H1 (cell line): ENCODE measurements around the gene PRCD. TPM values are rescaled to one million over a fixed set of nuclear protein-coding genes. Genes with fewer than 3 reads are reported as not detected.

Experiments used
- CTCF ChIA-PET: fragments of 300-600 bp; sonication (Branson Sonifier 250); formaldehyde crosslinking; loops from one replicate; lab custom pipeline; 2021; ENCODE audit not compliant: partially characterized antibody; lab: Charles Lee
- POLR2A ChIA-PET: fragments of 300-600 bp; sonication (Branson Sonifier 250); formaldehyde crosslinking; loops from one replicate; lab custom pipeline; 2021; ENCODE audit warnings: inconsistent platforms; ENCODE audit not compliant: partially characterized antibody; lab: Charles Lee
- DNase-seq, 2 experiments: peaks; one replicate each; pipeline versions ENCODE4 v3.0.0 to v3.0.0-alpha.2; 2010 to 2022; ENCODE audit warnings: low spot score in 2 of 2, low read depth in 1 of 2, mixed read lengths in 1 of 2
- FAIRE-seq: peaks from 2 replicates; lab custom pipeline; 2011; peaks lifted over from hg19 to GRCh38; lab: Jason Lieb, UNC
- H2AFZ ChIP-seq: 2 replicates; pipeline ENCODE4 v1.8.1; 2012; ENCODE audit warnings: low read length, inconsistent platforms
- H2AK5ac ChIP-seq: 2 replicates; pipeline ENCODE4 v1.6.1; 2013; ENCODE audit warnings: low read depth, low read length
- H2BK120ac ChIP-seq: replicated peaks from 2 replicates; pipeline ENCODE3; 2013; ENCODE audit warnings: low read depth, low read length, inconsistent platforms
- H2BK12ac ChIP-seq: 2 replicates; pipeline ENCODE4 v1.6.1; 2013; ENCODE audit warnings: low read depth, low read length
- H2BK15ac ChIP-seq: 2 replicates; pipeline ENCODE4 v1.6.1; 2013; ENCODE audit warnings: low read length
- H2BK20ac ChIP-seq: 2 replicates; pipeline ENCODE4 v1.6.1; 2013; ENCODE audit warnings: low read length
- H2BK5ac ChIP-seq: 2 replicates; pipeline ENCODE4 v1.6.1; 2013; ENCODE audit warnings: low read depth, low read length
- H3K14ac ChIP-seq: 2 replicates; pipeline ENCODE4 v1.6.1; 2013; ENCODE audit warnings: inconsistent platforms; ENCODE audit not compliant: insufficient read length
- H3K18ac ChIP-seq: 2 replicates; pipeline ENCODE4 v1.6.1; 2013; ENCODE audit warnings: low read length; ENCODE audit errors: extremely low read depth
- H3K23ac ChIP-seq: 2 replicates; pipeline ENCODE4 v1.6.1; 2013; ENCODE audit warnings: inconsistent platforms; ENCODE audit not compliant: insufficient read length
- H3K23me2 ChIP-seq: 2 replicates; pipeline ENCODE4 v1.6.1; 2013; ENCODE audit warnings: low read depth, low read length
- H3K27ac ChIP-seq: 2 replicates; pipeline ENCODE4 v1.6.1; 2011; ENCODE audit warnings: low read depth, low read length, inconsistent platforms
- H3K27me3 ChIP-seq, 4 experiments: replicated peaks in 1 of 4; 1 replicate in 1 of 4; 2 replicates in 3 of 4; pipeline versions ENCODE4 v1.6.1 to v1.8.1; 2011 to 2013; ENCODE audit warnings: low read length in 3 of 4, mild to moderate bottlenecking in 3 of 4, inconsistent platforms in 2 of 4, mixed read lengths in 2 of 4, moderate library complexity in 1 of 4; ENCODE audit not compliant: control insufficient read depth in 3 of 4, insufficient read depth in 3 of 4; ENCODE audit errors: extremely low read depth in 1 of 4
- H3K36me3 ChIP-seq, 4 experiments: 2 replicates each; pipeline versions ENCODE4 v1.6.1 to v1.8.1; 2011 to 2013; ENCODE audit warnings: mild to moderate bottlenecking in 4 of 4, low read length in 3 of 4, moderate library complexity in 2 of 4, control low read depth in 1 of 4, inconsistent platforms in 1 of 4; ENCODE audit not compliant: insufficient read depth in 4 of 4, control insufficient read depth in 2 of 4
- H3K4ac ChIP-seq: replicated peaks from 2 replicates; pipeline ENCODE3; 2013; ENCODE audit warnings: low read length, low read depth, mixed read lengths, inconsistent platforms; ENCODE audit not compliant: insufficient read length
- H3K4me1 ChIP-seq, 4 experiments: replicated peaks in 1 of 4; 1 replicate in 1 of 4; 2 replicates in 3 of 4; pipeline versions ENCODE4 v1.6.1 to v1.8.1; 2011 to 2013; ENCODE audit warnings: low read length in 3 of 4, inconsistent platforms in 2 of 4, mixed read lengths in 1 of 4; ENCODE audit not compliant: insufficient read depth in 4 of 4, control insufficient read depth in 3 of 4
- H3K4me2 ChIP-seq, 2 experiments: 2 replicates each; pipeline versions ENCODE4 v1.6.1 to v1.8.1; 2011 to 2013; ENCODE audit warnings: low read depth in 2 of 2, low read length in 2 of 2, control low read depth in 1 of 2, inconsistent platforms in 1 of 2, mild to moderate bottlenecking in 1 of 2; ENCODE audit not compliant: insufficient read depth in 1 of 2
- H3K4me3 ChIP-seq, 4 experiments: fragments of 200-600, 300-600 bp in 1 of 4; sonication (generic), shearing (Covaris generic), sonication (Bioruptor Twin) in 1 of 4; 2 replicates each; pipeline versions ENCODE4 v1.5.1 to v1.8.1; 2011 to 2016; ENCODE audit warnings: low read length in 4 of 4, low read depth in 3 of 4, control low read depth in 2 of 4, inconsistent platforms in 2 of 4, mild to moderate bottlenecking in 2 of 4, mixed read lengths in 1 of 4, moderate library complexity in 1 of 4; ENCODE audit not compliant: insufficient read depth in 2 of 4; ENCODE audit errors: extremely low read depth in 1 of 4
- H3K56ac ChIP-seq: replicated peaks from 2 replicates; pipeline ENCODE3; 2013; ENCODE audit warnings: low read depth, mild to moderate bottlenecking, mixed read lengths, low read length, inconsistent platforms; ENCODE audit not compliant: insufficient read length
- H3K79me1 ChIP-seq: 2 replicates; pipeline ENCODE4 v1.6.1; 2013; ENCODE audit warnings: low read depth, low read length, control low read depth
- H3K79me2 ChIP-seq, 2 experiments: 2 replicates each; pipeline versions ENCODE4 v1.6.1 to v1.8.1; 2012 to 2013; ENCODE audit warnings: low read length in 2 of 2, mild to moderate bottlenecking in 2 of 2, inconsistent platforms in 1 of 2; ENCODE audit not compliant: insufficient read depth in 2 of 2, control insufficient read depth in 1 of 2
- H3K9ac ChIP-seq, 4 experiments: replicated peaks in 1 of 4; 1 replicate in 1 of 4; 2 replicates in 3 of 4; pipeline versions ENCODE4 v1.6.1 to v1.8.1; 2011 to 2013; ENCODE audit warnings: low read depth in 3 of 4, low read length in 3 of 4, control low read depth in 2 of 4, mild to moderate bottlenecking in 2 of 4, moderate library complexity in 2 of 4, inconsistent platforms in 1 of 4; ENCODE audit errors: extremely low read depth in 1 of 4
- H3K9me3 ChIP-seq, 2 experiments: 2 replicates each; pipeline versions ENCODE4 v1.6.1 to v1.8.1; 2012 to 2013; ENCODE audit warnings: mild to moderate bottlenecking in 2 of 2, moderate library complexity in 2 of 2, control low read depth in 1 of 2, inconsistent platforms in 1 of 2, low read depth in 1 of 2, low read length in 1 of 2, mixed read lengths in 1 of 2; ENCODE audit not compliant: insufficient read depth in 2 of 2
- H4K20me1 ChIP-seq, 2 experiments: replicated peaks in 1 of 2; 2 replicates each; pipeline versions ENCODE3 to v1.8.1; 2011 to 2013; ENCODE audit warnings: inconsistent platforms in 2 of 2, low read length in 2 of 2, mild to moderate bottlenecking in 1 of 2; ENCODE audit not compliant: insufficient read depth in 2 of 2, control insufficient read depth in 1 of 2
- H4K5ac ChIP-seq: 2 replicates; pipeline ENCODE4 v1.6.1; 2013; ENCODE audit warnings: low read length, low read depth, mixed read lengths, inconsistent platforms; ENCODE audit not compliant: insufficient read length
- H4K8ac ChIP-seq: 2 replicates; pipeline ENCODE4 v1.8.0; 2013; ENCODE audit warnings: mild to moderate bottlenecking, moderate library complexity, low read length, inconsistent platforms; ENCODE audit not compliant: insufficient read depth; ENCODE audit errors: extremely low read depth
- H4K91ac ChIP-seq: replicated peaks from 2 replicates; pipeline ENCODE3; 2013; ENCODE audit warnings: low read length, mixed read lengths, inconsistent platforms; ENCODE audit not compliant: insufficient read length
- CEBPB ChIP-seq: IDR thresholded peaks from 2 replicates; pipeline ENCODE4 v1.6.1; 2012; ENCODE audit warnings: low read depth, low read length
- CTBP2 ChIP-seq: IDR thresholded peaks from 2 replicates; pipeline ENCODE4 v1.7.0; 2011; ENCODE audit warnings: borderline replicate concordance, mild to moderate bottlenecking, moderate library complexity, mixed read lengths, low read length; ENCODE audit not compliant: insufficient read depth, insufficient read length
- CTCF ChIP-seq, 3 experiments: IDR thresholded peaks; 1 replicate in 2 of 3; 2 replicates in 1 of 3; pipeline versions ENCODE4 v1.5.1 to v1.6.1; 2011; ENCODE audit warnings: low read length in 3 of 3, mild to moderate bottlenecking in 3 of 3, inconsistent platforms in 2 of 3, low read depth in 1 of 3, moderate library complexity in 1 of 3; ENCODE audit not compliant: insufficient read depth in 1 of 3; ENCODE audit errors: control extremely low read depth in 1 of 3
- GABPA ChIP-seq: IDR thresholded peaks from 2 replicates; pipeline ENCODE4 v1.6.1; 2011; ENCODE audit warnings: mild to moderate bottlenecking, low read length, moderate library complexity, borderline replicate concordance; ENCODE audit not compliant: insufficient read depth
- MAFK ChIP-seq: IDR thresholded peaks from 2 replicates; pipeline ENCODE4 v1.6.1; 2012; ENCODE audit warnings: low read depth, mild to moderate bottlenecking, improper control_type of control experiment, low read length
- RBBP5 ChIP-seq: IDR thresholded peaks from 2 replicates; pipeline ENCODE4 v1.7.1; 2012; ENCODE audit warnings: low read depth, mild to moderate bottlenecking, inconsistent platforms, low read length, moderate library complexity, borderline replicate concordance
- RFX5 ChIP-seq: IDR thresholded peaks from 2 replicates; pipeline ENCODE4 v1.6.1; 2011; ENCODE audit warnings: low read depth, low read length, improper control_type of control experiment, borderline replicate concordance
- RXRA ChIP-seq: IDR thresholded peaks from 2 replicates; pipeline ENCODE4 v1.6.1; 2011; ENCODE audit warnings: low read depth, mild to moderate bottlenecking, low read length, moderate library complexity; ENCODE audit not compliant: insufficient read depth
- TEAD4 ChIP-seq: IDR thresholded peaks from 2 replicates; pipeline ENCODE4 v1.6.1; 2012; ENCODE audit warnings: low read depth, low read length, inconsistent platforms, mixed read lengths
- WGBS, 2 experiments: shearing (Covaris generic) in 1 of 2; methylation state at CpG; one replicate each; pipeline versions ENCODE4 v1.1.6 to v1.1.7; 2013 to 2015; ENCODE audit warnings: low lambda C conversion rate in 2 of 2, mixed read lengths in 2 of 2, inconsistent platforms in 1 of 2, low coverage in 1 of 2, missing lambda C conversion rate in 1 of 2; ENCODE audit not compliant: insufficient replicate concordance in 2 of 2, insufficient coverage in 1 of 2, insufficient read length in 1 of 2; ENCODE audit errors: extremely low coverage in 1 of 2, missing lambda C conversion rate in 1 of 2; 5-methylcytosine and 5-hydroxymethylcytosine counted together
- polyA plus RNA-seq, 7 experiments: library from polyadenylated mRNA; depleted of rRNA in 3 of 7; stranded (reverse) in 5 of 7; unstranded in 2 of 7; fragments of >200 nt in 5 of 7; fragments of 200-250 nt in 2 of 7; gene quantifications; 1 replicate in 5 of 7; 2 replicates in 1 of 7; 4 replicates in 1 of 7; pipeline versions ENCODE4 v1.2.1 to v1.2.3, GENCODE V29; 2011 to 2013; ENCODE audit warnings: missing spikeins in 2 of 7, mixed read lengths in 2 of 7
- total RNA-seq: library from RNA; stranded (reverse); fragmentation: NEBNext Ultra II Directional; extraction: Animal tissue kit (Norgen Biotek cat#: 25700); gene quantifications from 2 replicates; pipeline ENCODE4 v1.2.1, GENCODE V29; 2021

PRCD gene
- total and polyA plus RNA-seq, 2 of the 8 experiments (the other 6 are each of a cell fraction or from before 2014, with no cell fraction given) = 0.77 to 2.1 TPM

- Histone ChIP-seq H2AK5ac (no peak overlapping the region), H3K4me1 (peaks cover 8 to 33% (median 25%) of the 10 kb centered on the region in 4 experiments), H3K4me2 (peak overlapping the region in 1 of 2 experiments; percentile 41; a peak in 1 of 4 replicates), H2BK5ac (0 out of 2 replicates have a peak overlapping the region, but pooled peaks have one; percentile 66), H3K14ac (no peak overlapping the region), H3K18ac (no peak overlapping the region), H4K5ac (no peak overlapping the region), H3K27me3 (no peaks in the 10 kb centered on the region), H2BK12ac (peak overlapping the region; percentile 17; the same call in 1 of the 2 replicates), H3K56ac (no peak overlapping the region), H2BK15ac (0 out of 2 replicates have a peak overlapping the region, but pooled peaks have one; percentile 19), H3K9ac (no peak overlapping the region; a peak in 1 of 7 replicates), H3K79me2 (no peaks in the 10 kb centered on the region; a peak in 1 of 4 replicates), H3K23ac (no peak overlapping the region), H2AFZ (no peak overlapping the region), H3K9me3 (no peaks in the 10 kb centered on the region), H2BK20ac (no peak overlapping the region), H4K91ac (peak overlapping the region; percentile 15), H3K23me2 (no peaks in the 10 kb centered on the region; the same call in 1 of the 2 replicates), H3K27ac (no peak overlapping the region), H3K36me3 (no peaks in the 10 kb centered on the region), H3K4me3 (no peak overlapping the region), H2BK120ac (no peak overlapping the region), H3K79me1 (peaks cover 9% of the 10 kb centered on the region), H4K8ac (no peak overlapping the region), H3K4ac (no peak overlapping the region), H4K20me1 (peaks cover 7 to 22% of the 10 kb centered on the region in 2 experiments)
- DNase-seq = no peak
- WGBS, 2 experiments = 94% methylated on average over 18 of the region's 21 CpGs; no CpG with 5 or more reads in 1 of the 2 experiments
- CTCF ChIA-PET = interaction anchor here (0.8 to 20.2 kb wide), 15 partner anchors 9 to 188 kb away, joined by 3 to 446 read pairs (median 4); partner anchors contain the start of gene AANAT
- POLR2A ChIA-PET = interaction anchor here (1.0 to 1.5 kb wide), 4 partner anchors 13 to 86 kb away, joined by 3 to 6 read pairs (median 3); no protein-coding TSS in a partner anchor
- FAIRE-seq = no peak
- TF ChIP-seq CTCF (IDR thresholded peaks at IDR 0.05; ENCODE audit: control extremely low read depth in 1 of 3, insufficient read depth in 1 of 3, low read depth in 1 of 3, low read length in 3 of 3) (no peak), CTBP2 (no peak), RBBP5 (no peak), MAFK (no peak), GABPA (no peak), TEAD4 (no peak), RXRA (no peak), RFX5 (no peak), CEBPB (no peak)
Observed at GRCh38 chr17:76493505-76494167, 46.2 kb upstream of the PRCD start.
